ENCODE data around the gene PMM1.

The PMM1 gene

DNA sequence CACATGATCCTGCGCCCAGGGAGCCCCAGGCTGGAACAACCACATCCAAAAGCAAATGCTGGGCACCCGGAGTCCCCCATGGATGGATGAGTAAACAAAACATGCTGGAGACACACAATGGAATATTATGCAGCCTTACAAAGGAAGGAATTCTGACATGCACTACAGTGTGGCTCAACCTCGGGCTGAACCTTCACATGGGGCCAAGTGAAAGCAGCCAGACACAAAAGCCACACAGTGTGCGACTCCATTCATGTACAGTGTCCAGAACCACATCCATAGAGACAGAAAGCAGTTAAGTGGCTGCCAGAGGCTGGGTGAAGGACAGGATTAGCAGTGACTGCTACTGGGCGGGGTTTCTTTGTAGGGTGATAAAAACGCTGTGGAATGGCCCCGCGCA lies 55.4 kb downstream of the PMM1 start:
- no peak for DNase-seq

DNA sequence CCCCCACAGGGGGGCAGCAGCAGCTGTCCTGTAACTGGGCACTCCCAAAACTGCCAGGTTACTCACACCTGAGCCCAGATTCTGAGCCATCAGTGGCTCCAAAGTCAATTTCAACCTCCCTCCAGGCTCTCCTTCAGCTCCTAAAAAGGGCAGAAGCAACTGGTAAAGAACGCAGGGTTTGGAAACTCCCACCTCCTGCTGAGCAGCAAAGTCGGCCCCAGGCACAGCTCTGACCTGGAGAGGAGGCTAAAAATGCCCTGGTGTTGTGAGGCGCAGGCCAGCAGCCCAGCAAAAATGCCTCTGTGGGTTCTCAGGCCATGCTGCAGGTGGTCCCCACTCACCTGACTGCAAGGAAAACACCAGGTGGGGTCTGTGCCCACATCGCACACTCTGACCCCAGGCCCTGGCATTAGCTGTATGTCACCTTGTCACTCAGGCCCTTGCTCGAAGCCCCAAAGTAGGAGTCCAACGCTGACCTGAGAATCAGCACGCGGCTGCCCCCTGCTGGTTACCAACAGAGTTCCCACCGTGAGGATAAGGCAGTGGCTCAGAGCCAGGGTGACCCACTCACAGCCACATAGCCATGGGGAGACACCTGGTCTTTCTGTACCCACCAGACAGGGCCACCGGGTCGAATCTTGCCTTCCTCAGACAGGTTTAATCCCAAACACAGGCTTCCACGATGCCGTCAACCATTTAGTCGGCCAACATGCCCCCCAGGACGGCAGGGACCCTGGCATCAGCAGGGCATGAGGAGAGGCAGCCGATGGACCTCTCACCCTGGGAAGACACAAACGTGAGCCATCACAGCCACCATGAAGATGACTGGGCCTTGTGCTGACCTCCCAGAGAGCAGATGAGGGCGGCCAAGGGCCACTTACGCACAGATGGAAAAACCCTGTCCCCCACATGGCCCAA lies 56.5 kb downstream of the PMM1 start:
- DNase-seq: peak; percentile 70

DNA sequence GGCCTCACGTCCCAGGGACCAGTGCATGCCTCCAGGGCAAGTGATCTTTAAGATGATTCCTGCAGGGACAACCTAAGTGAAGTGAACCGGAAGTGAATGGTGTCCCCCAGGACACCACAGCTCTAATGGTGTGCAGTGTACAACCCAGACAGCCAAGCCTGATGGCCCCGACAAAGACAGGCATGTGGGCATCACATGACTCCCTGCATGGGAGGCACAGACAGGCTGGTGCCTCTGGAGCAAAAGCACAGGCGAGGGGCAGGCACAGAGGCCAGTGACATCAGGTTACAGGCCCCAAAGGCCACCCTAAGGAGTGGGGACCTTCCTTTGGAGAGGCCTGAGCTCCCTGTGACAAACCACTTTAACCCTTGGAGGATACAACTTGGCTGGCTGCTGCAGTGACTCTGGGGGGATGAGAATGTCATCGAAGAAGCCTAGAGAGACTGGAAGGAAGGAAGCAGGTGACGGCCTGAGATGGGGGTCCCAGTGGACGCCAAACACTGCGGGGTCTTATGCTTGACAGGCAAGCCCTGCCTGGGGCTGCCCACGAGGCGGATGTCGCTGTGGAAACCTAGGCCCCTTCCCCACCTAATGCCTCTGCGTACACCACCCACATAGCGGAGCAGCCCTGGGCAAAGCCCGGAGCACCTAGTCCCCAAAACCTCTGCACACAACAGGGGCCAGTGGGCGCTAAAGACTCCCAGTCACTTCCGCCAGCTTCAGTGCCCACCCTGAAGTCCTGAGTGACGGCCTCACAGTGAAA lies 57.7 kb downstream of the PMM1 start:
- no peak for DNase-seq

DNA sequence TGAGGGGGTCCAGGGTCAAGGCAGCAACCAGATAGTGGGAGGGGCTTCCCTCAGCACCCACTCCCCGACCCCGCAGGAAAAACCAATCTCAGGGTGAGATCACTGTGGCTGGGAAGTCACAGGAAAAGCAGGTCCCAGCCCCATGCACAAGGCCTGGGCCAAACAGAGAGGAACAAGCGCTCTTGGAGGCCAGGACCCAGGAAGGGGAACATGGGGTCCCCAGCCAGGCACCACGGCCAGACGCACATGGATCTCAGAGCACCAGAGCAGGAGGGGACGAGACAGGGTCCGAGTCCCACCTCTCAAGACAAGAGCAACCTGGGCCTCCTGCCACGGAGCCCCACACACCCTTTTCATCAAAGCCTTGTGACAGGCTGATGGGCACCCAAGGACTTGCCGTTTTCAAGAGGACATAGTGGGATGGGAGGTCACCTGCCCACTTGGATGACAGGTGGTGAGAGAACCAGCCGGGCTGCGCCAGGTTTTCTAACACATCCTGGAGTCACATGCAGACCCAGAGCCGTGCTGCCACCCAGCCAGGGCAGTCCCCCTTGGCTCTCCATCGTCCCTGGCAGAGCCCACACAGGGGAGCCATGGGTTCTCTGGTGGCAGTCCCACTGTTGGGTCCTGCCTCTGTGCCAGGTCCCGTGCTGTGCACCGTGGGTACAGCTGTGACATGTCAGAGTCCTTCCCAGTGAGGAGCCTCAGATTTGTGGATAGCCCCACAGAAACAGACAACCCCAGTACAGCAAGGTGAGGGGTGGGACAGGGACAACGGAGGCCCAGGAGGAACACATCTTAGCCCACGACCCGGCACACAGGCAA lies 58.5 kb downstream of the PMM1 start:
- no peak for DNase-seq

DNA sequence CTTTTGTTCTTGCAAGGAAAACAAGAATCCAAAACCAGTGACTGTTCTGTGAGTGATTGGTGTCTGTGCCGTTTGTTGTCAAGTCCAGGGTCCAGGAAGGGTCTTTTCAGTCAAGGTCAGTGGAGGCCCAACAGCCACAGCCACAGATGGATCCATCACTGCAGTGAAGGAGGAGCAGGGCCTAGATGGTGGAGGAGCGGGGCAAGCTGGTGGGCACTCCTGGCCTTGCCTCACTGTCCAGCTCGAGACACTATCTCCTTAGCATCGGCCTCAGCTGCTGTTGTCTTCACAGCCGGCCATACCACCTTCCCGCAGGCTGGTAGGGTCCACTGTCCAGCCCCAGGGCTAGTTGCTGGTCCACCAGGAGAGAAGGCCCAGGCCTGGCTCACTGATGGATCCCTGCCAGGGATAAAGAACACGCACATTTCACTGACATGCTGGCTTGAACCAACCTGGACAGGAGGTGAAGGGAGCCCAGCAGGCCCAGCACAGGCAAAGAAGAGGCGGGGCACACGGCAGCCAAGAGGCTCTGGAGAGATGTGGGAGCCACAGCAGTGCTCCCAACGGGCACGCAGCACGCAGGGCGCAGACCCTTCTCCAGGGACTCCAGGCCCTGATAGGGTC lies 60.6 kb downstream of the PMM1 start:
- DNase-seq: no peak

DNA sequence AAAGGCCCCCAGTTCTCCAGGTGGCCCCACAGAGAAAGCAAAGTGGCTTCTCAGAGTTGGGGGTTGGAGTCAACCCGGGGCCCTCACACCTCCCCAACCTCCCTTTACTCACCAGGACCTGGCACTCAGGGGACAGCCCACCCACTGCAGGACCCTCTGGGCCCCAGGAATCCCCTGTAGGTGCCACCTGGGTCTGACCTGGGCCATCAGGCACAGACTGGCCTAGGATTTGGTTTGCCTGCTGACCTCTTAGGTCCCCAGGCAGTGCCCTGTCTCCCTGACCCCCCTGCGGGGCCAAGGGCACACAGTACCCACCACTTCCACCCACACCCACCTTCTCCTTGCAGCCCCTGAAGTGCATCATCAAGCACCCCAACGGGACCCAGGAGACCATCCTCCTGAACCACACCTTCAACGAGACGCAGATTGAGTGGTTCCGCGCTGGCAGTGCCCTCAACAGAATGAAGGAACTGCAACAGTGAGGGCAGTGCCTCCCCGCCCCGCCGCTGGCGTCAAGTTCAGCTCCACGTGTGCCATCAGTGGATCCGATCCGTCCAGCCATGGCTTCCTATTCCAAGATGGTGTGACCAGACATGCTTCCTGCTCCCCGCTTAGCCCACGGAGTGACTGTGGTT lies 61.4 kb downstream of the PMM1 start:
- DNase-seq: no peak

Data from activated naive CD4-positive, alpha-beta T cell treated with Interleukin-2 at 50 U/mL for 16 hours (primary cell).